AG04449 (cell line): ENCODE results near the gene KIT.

Source experiments
- CTCF ChIA-PET: fragments of 350-600 bp; formaldehyde crosslinking; extraction: SDS; loops from one replicate; lab custom pipeline; 2021; ENCODE audit warnings: antibody characterized with exemption; lab: Yijun Ruan, JAX
- POLR2A ChIA-PET: fragments of 400-600, 350-600 bp; formaldehyde crosslinking; extraction: SDS; loops from one replicate; lab custom pipeline; 2020; ENCODE audit warnings: antibody characterized with exemption, inconsistent platforms; lab: Yijun Ruan, JAX
- DNase-seq: peaks from one replicate; pipeline ENCODE4 v3.0.0-alpha.2; 2010; ENCODE audit warnings: low read depth, low spot score
- H3K4me3 ChIP-seq: 2 replicates; pipeline ENCODE4 v1.5.1; 2011; ENCODE audit warnings: low read depth, mild to moderate bottlenecking, control low read depth, low read length
- CTCF ChIP-seq: IDR thresholded peaks from one replicate; pipeline ENCODE4 v1.5.1; 2011; ENCODE audit warnings: mild to moderate bottlenecking, moderate library complexity, low read length, control low read depth, inconsistent platforms; ENCODE audit not compliant: insufficient read depth; ENCODE audit errors: missing control alignments

Gene KIT

GRCh38 chr4:54731976-54732375 is 74.2 kb downstream of the KIT start:
- no peak for DNase-seq
- CTCF ChIA-PET: no interaction called here
- POLR2A ChIA-PET: no interaction called here
- no peak overlapping the region for H3K4me3 ChIP-seq
- no peak for TF ChIP-seq CTCF

GRCh38 chr4:54737421-54737820 is 79.7 kb downstream of the KIT start:
- CTCF ChIA-PET: interaction anchor here (0.9 to 1.4 kb wide), 3 partner anchors 9 to 419 kb away, joined by 3 read pairs; no protein-coding TSS in a partner anchor

GRCh38 chr4:54741202-54741601 is 83.4 kb downstream of the KIT start:
- no peak overlapping the region for H3K4me3 ChIP-seq
- no peak for DNase-seq
- no peak for TF ChIP-seq CTCF
- ChIA-PET POLR2A (no interaction called here), CTCF (no interaction called here)

More at GRCh38 chr4:54737421-54737820, 79.7 kb downstream of the KIT start:
- H3K4me3 ChIP-seq: no peak overlapping the region
- POLR2A ChIA-PET: no interaction called here
- DNase-seq: no peak
- TF ChIP-seq CTCF: no peak

GRCh38 chr4:54742636-54743399 is 85.1 kb downstream of the KIT start:
- ChIA-PET CTCF (interaction anchor here (0.7 kb wide), 1 partner anchor 228 kb away, joined by 3 read pairs; no protein-coding TSS in a partner anchor), POLR2A (no interaction called here)
- H3K4me3 ChIP-seq: no peak overlapping the region
- TF ChIP-seq CTCF: no peak
- DNase-seq: no peak

- ChIA-PET CTCF (no interaction called here), POLR2A (no interaction called here)
- TF ChIP-seq CTCF: no peak
- H3K4me3 ChIP-seq: no peak overlapping the region
- DNase-seq: no peak
These were observed 85.8 kb downstream of the KIT start for GRCh38 chr4:54743562-54743961.

GRCh38 chr4:54744487-54744886 is 86.7 kb downstream of the KIT start:
- no peak overlapping the region for H3K4me3 ChIP-seq
- no peak for TF ChIP-seq CTCF
- ChIA-PET POLR2A (no interaction called here), CTCF (no interaction called here)
- DNase-seq: no peak
